GM21390 (cell line): Measurements from ENCODE around the gene MAP4K2.
"Not testable (repeated sequence)": the region's sequence is repeated elsewhere in the genome, so short reads cannot be mapped to it uniquely, and the experiment has no call there.

Experiments used
- ATAC-seq: cut with Tn5 transposase; IDR thresholded peaks from one replicate; pipeline ENCODE4 v1.9.1; 2021; ENCODE audit not compliant: unreplicated experiment

The MAP4K2 gene

DNA sequence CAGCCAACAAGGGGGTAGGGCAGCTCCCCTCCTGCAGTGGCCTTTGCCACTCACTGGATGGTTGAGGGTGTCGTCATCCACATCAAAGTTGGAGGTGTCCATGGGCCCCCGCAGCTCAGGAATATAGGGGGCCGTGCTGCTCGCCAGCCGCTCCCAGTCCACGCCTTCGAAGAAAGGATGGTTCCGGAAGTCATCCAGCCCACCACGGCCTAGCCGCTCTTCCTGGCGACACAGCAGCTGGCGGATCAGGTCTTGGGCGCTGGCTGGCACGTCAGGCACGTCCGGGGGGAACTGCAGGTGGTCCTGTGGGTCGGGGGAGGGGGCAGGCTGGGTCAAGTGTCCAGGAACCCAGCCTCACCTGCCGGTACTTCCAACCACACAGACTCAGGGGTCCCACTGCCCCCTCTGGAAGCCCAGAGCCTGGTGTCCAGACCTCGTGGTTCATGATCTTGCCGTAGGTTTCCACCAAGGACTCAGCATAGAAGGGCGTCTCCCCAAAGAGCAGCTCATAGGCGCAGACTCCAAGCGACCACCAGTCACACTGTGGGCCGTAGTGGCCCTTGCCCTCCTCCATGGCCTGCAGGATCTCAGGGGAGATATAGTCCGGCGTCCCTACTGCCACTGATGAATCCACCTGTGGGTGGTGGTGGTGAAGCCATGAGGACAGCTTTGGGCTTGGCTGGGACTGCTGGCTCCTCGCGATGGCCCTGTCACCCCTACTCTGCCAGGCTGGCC lies 35.8 kb upstream of the MAP4K2 start:
- ATAC-seq = no peak

- ATAC-seq = no peak
Measured at GRCh38 chr11:64837887-64838351, 34.9 kb upstream of the MAP4K2 start.

- no peak for ATAC-seq
Measured at GRCh38 chr11:64836448-64837072, 33.5 kb upstream of the MAP4K2 start.

DNA sequence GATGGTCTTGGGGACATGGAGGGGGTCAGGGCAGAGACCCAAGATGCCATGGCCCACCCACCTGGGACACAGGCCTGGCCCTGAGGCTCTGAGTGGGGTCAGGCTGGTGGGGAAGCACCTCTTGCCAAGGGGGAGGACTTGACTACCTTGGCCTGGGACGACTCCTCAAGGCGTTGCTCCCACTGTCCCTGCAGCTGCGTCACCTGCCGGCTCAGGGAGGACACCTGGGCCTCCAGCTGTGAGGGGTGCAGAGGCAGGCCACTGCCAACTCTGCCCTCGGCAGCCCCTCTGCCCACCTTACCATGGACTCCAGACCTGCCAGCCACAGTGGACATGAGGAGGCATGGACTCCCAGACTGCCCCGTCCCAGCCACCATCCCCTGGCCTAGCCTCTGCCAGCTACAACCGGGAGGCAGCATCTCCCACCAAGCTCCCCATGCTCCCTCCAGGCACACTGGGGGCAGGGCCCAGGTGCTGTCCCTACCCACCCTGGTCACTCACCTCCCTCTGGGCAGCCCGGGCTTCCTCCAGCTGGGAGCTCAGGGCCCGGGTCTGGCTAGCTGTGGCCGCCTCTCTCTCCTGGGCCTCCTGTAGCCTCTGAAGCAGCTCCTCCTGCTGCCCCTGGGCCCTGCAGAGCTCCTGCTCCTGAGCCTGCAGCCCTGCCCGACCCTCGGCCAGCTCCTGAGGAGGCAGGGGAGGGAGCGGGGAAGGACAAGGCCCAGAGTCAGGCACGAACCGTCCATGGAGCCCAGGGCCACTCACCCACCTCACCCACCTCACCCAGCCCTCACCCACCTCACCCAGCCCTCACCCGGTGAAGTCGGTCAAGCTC lies 32.8 kb upstream of the MAP4K2 start:
- ATAC-seq = no peak

DNA sequence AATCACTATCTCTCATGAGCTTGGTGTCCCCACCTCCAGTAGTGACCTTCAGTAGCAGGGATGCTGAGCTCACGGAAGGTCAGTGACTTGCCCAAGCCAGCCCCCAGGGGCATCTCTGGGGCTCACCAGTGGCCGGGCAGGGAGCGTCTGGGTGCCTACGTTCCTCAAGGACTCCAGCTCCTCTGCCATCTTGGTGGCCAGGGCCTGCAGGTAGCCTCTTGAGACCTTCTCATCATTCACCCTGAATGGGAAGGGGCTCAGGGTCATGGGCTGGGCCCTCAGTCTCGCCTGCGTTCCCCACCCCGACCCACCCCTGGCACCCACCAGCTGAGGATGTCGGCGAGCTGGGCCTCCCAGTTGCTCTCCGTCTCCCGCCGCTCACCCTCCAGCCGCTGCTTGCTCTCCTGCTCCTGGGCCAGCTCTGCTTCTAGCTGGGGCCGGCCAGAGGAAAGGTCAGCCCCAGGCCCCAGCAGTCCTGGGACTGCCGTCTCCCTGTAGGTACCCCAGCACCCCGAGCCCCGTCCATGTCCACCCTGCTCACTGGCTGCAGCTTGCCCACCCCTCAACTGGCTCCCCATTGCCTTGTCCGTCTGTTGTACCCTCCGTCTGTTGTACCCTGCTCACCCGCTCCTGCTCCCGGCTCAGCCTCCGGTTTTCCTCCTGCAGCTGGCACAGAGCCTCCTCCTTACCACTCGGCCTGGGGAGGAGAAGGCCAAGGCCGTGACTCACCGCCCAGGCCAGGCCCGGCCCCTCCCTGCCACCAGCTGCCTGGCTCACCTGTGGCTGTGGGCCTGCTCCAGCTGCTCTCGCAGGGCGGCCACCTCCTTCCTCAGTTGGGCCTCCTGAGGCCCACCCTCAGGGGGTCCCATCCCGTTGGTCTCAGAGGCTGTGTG lies 32.0 kb upstream of the MAP4K2 start:
- no peak for ATAC-seq

GRCh38 chr11:64834031-64834722 lies 31.2 kb upstream of the MAP4K2 start:
- ATAC-seq = no peak

DNA sequence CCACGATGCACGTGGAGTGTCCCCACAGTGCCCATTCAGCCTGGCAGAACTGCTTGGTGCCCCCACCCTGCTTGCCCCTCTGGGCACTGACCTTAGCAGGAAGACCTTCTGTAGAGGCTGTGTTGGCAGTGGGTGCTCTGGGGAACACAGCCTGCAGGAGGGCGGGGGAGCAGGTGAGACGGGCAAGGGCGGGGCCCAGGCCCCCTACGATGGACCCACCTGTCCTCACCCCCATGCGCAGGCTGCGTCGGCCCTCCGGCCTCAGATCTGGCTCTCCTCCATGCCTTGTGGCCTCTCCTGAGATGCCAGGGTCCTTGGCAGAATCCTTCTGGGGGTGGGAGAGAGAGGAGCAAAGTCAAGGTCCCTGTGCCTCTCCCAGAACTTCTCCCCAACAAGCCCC lies 30.5 kb upstream of the MAP4K2 start:
- no peak for ATAC-seq

DNA sequence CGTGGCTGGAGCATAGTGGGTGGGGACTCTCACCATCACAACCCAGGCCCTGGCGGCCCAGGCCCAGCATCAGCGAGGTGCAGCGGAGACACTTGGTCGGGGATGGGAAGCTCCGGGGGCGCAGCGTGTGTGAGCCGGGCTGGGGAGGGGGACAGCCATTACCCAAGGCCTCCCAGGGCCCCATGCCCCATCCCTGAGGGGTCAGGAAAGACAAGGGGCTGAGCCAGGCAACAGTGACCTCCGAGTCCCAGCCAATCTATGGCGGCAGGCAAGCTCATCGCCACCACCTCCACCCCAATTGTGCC lies 30.1 kb upstream of the MAP4K2 start:
- no peak for ATAC-seq

DNA sequence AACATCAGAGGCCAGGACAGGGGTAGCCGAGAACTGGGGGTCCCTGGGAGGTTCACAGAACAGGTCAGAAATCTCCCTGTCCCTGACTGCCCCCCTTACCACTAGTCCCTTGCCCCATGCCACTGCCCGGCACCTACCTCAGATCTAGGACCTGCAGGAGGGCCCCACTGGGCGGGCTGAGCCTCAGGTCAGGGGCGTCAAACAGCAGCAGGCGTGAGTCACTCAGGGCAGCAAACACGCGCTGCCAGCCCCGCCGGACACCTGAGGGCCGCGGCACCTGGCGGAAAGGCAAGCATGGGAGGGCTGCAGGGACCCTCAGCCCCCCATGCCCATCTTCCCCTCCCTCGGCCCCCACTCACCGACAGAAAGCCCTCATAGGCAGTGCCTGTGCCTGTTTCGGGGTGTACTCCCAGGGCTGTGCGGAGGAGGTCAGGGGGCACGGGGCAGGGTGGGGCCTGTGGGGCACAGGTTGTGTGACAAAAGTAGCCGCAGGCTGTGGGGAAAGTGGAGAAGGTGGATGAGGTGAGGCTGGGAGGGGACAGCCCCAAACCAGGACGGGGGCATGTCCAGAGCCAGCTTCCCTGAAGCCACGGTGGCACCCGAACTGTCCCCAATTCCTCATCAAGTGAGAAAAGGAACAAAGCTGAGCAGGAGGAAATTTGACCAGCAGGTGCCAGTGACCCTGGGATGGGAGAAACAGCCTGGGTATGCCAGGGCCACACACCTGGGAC lies 29.6 kb upstream of the MAP4K2 start:
- ATAC-seq = no peak

GRCh38 chr11:64831411-64831891 lies 28.4 kb upstream of the MAP4K2 start:
- no peak for ATAC-seq

DNA sequence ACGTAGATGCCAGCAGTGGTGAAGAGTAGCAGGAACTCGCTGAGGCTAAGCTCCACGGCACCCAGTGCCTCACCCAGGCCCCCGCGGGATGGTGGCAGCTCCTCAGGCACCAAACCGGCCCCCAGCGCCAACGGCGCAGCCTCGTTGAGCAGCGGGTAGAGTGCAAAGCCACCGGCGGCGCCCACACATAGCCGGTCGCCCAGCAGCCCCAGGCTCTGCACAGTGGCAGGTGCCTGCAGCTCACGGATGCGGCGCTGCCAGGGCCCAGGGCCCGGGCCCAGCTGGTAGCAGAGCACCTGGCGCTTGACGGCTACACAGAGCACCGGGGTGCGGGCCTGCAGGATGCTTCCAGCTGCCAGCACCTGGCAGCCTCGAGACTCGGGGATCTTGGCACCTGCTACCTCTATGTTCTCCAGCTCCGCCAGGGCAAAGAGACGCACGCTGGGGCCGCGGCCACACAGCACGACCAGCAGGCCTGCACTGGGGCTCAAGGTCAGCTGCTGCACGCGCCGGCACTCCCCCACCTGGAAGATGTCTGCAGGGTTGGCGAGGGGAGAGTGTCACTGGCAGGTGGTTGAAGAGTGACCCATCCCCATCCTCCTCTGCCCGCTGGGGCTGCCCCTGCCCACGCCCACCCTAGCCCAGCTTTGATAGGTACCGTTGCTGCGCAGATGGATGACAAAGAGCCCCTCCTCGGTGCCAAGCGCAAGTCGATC lies 26.7 kb upstream of the MAP4K2 start:
- no peak for ATAC-seq

DNA sequence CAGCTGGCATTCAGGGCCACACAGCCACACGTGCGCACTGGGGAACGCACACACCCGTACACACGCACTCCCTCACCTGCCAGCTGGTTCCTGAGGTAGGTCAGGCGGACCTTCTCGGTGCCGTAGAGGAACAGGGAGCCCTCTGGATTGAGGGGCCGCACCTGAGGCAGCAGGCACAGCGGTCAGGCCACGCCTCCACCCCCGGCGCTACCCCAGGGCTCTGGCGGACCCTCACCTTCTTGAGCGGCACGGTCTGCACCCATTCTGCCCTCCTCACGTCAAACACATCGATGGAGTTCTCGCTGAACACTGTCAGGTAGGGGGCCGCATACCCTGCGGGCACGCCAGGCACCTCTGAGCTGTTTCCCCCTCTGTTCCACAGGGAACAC lies 24.4 kb upstream of the MAP4K2 start:
- no peak for ATAC-seq

- ATAC-seq = no peak
Measured at GRCh38 chr11:64826578-64827450, 23.8 kb upstream of the MAP4K2 start.

DNA sequence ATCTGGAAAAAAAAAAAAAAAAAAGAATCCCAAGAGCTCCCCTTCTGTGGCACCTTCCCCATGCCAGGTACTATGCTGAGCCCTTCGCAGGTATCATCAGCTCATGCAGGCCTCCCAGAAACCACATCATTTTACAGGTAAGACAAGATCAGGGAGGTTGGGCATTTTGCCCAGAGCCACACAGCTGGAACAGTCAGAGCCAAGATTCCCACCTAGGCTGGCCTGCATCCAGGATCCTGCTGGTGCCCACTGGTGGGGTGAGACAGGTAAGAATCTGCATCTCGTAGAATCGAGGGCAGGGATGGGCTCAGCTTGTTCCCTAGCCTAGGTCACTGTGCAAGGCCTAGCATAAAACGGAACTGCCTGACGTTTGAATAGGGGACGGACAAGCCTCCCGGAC lies 23.0 kb upstream of the MAP4K2 start:
- no peak for ATAC-seq

GRCh38 chr11:64823568-64824119 lies 20.6 kb upstream of the MAP4K2 start:
- no peak for ATAC-seq

DNA sequence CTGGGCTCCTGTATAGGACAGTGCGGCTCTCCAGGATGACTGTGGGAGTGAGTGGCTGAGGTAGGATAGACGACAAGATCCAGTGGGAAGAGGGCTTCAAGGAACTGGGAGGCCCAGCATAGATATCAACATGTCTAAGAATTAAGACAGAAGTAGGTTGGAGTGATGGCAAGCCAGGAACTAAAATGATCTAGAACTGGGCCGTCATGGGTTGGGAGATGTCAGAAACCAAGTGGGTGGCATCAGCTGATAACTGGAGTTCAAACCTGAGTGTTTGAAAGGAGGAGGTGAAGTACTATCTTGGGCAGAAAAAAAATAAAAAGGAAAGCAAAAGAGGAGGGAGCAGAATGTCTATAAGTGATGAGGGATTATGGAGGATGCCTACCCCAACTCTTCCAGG lies 14.5 kb upstream of the MAP4K2 start:
- ATAC-seq = no peak

GRCh38 chr11:64815433-64815832 lies 12.4 kb upstream of the MAP4K2 start:
- ATAC-seq = not testable (repeated sequence)

GRCh38 chr11:64814712-64815187 lies 11.7 kb upstream of the MAP4K2 start:
- ATAC-seq = peak; percentile 58
